WTC11 (cell line): Measurements from ENCODE around the gene PODXL. TPM values are rescaled to one million over a fixed set of nuclear protein-coding genes. Genes with fewer than 3 reads are reported as not detected.

Source experiments
- ATAC-seq: fragments of 200-7000 bp; cut with Tn5 transposase; 2 replicates; pipeline ENCODE4 v1.10.0; 2021; ENCODE audit warnings: mild to moderate bottlenecking, moderate library complexity
- CTCF ChIA-PET: fragments of 300-600 bp; sonication (Branson Sonifier 250); formaldehyde crosslinking; loops from one replicate; lab custom pipeline; 2021; ENCODE audit warnings: antibody characterized with exemption; lab: Charles Lee
- POLR2A ChIA-PET: fragments of 350-600 bp; sonication (Branson Sonifier 250); formaldehyde crosslinking; loops from one replicate; lab custom pipeline; 2021; ENCODE audit warnings: antibody characterized with exemption; lab: Charles Lee
- DNase-seq: peaks from one replicate; pipeline ENCODE4 v3.0.0; 2021; ENCODE audit warnings: low spot score
- H3K27ac Mint-ChIP-seq: 2 replicates; pipeline ENCODE4 v1.8.0; 2021; ENCODE audit warnings: mixed read lengths
- H3K27me3 Mint-ChIP-seq: 2 replicates; pipeline ENCODE4 v1.8.0; 2021; ENCODE audit warnings: low read depth, mild to moderate bottlenecking, moderate library complexity, mixed read lengths
- H3K36me3 Mint-ChIP-seq: 2 replicates; pipeline ENCODE4 v1.8.0; 2021; ENCODE audit warnings: mixed read lengths
- H3K4me1 Mint-ChIP-seq: 2 replicates; pipeline ENCODE4 v1.8.0; 2022; ENCODE audit warnings: mixed read lengths
- H3K4me3 Mint-ChIP-seq: 2 replicates; pipeline ENCODE4 v1.8.0; 2021; ENCODE audit warnings: mild to moderate bottlenecking, moderate library complexity, mixed read lengths
- H3K9me3 Mint-ChIP-seq: 2 replicates; pipeline ENCODE4 v1.8.0; 2021; ENCODE audit warnings: mixed read lengths
- ATF1 ChIP-seq: sonication (generic); formaldehyde crosslinking; IDR thresholded peaks from 2 replicates; pipeline ENCODE4 v1.8.1; 2023; ENCODE audit warnings: mild to moderate bottlenecking, moderate library complexity, missing genetic modification reagents
- ATF6 ChIP-seq: sonication (generic); formaldehyde crosslinking; IDR thresholded peaks from 2 replicates; pipeline ENCODE4 v1.8.1; 2023; ENCODE audit warnings: mild to moderate bottlenecking, missing genetic modification reagents
- CREB1 ChIP-seq: sonication (generic); formaldehyde crosslinking; IDR thresholded peaks from 2 replicates; pipeline ENCODE4 v1.8.0; 2023; ENCODE audit warnings: mild to moderate bottlenecking, missing genetic modification reagents
- CREM ChIP-seq: sonication (generic); formaldehyde crosslinking; IDR thresholded peaks from 2 replicates; pipeline ENCODE4 v1.8.1; 2022; ENCODE audit warnings: mild to moderate bottlenecking, missing genetic modification reagents, moderate library complexity
- EMX1 ChIP-seq: fragments of 250-450 bp; sonication (Bioruptor Pico); IDR thresholded peaks from 2 replicates; pipeline ENCODE4 v1.8.0; 2021; ENCODE audit warnings: mild to moderate bottlenecking
- ESRRA ChIP-seq: sonication (generic); formaldehyde crosslinking; IDR thresholded peaks from 2 replicates; pipeline ENCODE4 v1.8.1; 2022; ENCODE audit warnings: mild to moderate bottlenecking, missing genetic modification reagents, borderline replicate concordance
- FOXP4 ChIP-seq: sonication (generic); formaldehyde crosslinking; IDR thresholded peaks from 2 replicates; pipeline ENCODE4 v1.8.0; 2022; ENCODE audit warnings: mild to moderate bottlenecking, missing genetic modification reagents
- HMGA2 ChIP-seq: fragments of 250-450 bp; sonication (Bioruptor Pico); IDR thresholded peaks from 2 replicates; pipeline ENCODE4 v1.4.0; 2021; ENCODE audit warnings: mild to moderate bottlenecking, moderate library complexity
- NFATC4 ChIP-seq: fragments of 250-450 bp; sonication (Bioruptor Pico); IDR thresholded peaks from 2 replicates; pipeline ENCODE4 v1.9.0; 2021; ENCODE audit warnings: mild to moderate bottlenecking
- NFE2L1 ChIP-seq: sonication (generic); formaldehyde crosslinking; IDR thresholded peaks from 2 replicates; pipeline ENCODE4 v1.8.1; 2023; ENCODE audit warnings: missing genetic modification reagents
- NFYB ChIP-seq: sonication (generic); formaldehyde crosslinking; conservative IDR thresholded peaks from 2 replicates; pipeline ENCODE4 v1.8.0; 2022; ENCODE audit warnings: low read depth, missing genetic modification reagents
- NR2C2 ChIP-seq: sonication (generic); formaldehyde crosslinking; IDR thresholded peaks from 2 replicates; pipeline ENCODE4 v1.8.0; 2022; ENCODE audit warnings: mild to moderate bottlenecking, missing genetic modification reagents
- PREB ChIP-seq: sonication (generic); formaldehyde crosslinking; IDR thresholded peaks from 2 replicates; pipeline ENCODE4 v1.8.1; 2022; ENCODE audit warnings: mild to moderate bottlenecking, missing genetic modification reagents, moderate library complexity, borderline replicate concordance
- TCF7 ChIP-seq: sonication (generic); formaldehyde crosslinking; IDR thresholded peaks from 2 replicates; pipeline ENCODE4 v1.8.0; 2022; ENCODE audit warnings: mild to moderate bottlenecking, low read depth, missing genetic modification reagents, moderate library complexity
- TP53 ChIP-seq: sonication (generic); formaldehyde crosslinking; IDR thresholded peaks from 2 replicates; pipeline ENCODE4 v1.8.1; 2023; ENCODE audit warnings: mild to moderate bottlenecking, missing genetic modification reagents
- total RNA-seq: library from RNA; stranded (reverse); gene quantifications from 3 replicates; pipeline ENCODE4 v1.2.3, GENCODE V29; 2021
- TF ChIP-seq, protein P1 (sequence below): fragments of 250-450 bp; sonication (Bioruptor Pico); conservative IDR thresholded peaks from 2 replicates; pipeline ENCODE4 v1.9.0; 2021; ENCODE audit warnings: mild to moderate bottlenecking
- TF ChIP-seq, protein P2 (sequence below): sonication (generic); formaldehyde crosslinking; IDR thresholded peaks from 2 replicates; pipeline ENCODE4 v1.8.0; 2022; ENCODE audit warnings: mild to moderate bottlenecking, missing genetic modification reagents

The PODXL gene
- total RNA-seq, 1 experiment from 2014 or later, result 483 TPM

DNA sequence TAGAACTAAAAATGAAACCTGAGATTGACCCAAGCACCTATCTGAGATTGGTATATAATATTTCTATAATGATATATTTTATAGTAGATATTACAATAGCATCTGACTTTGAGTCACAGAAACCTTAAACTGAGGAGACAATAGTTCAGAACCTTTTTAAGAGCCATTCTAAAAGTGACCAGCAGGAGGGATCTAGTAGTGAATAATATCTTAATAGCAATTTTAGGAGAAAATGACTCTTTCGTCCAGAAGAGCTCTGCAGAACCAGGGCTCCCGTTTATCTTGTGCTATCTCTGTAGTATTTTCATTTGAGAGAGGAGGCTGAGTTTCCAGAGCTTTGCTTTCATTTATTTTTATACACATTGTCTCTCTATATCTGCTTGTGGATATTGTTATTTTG is 68.1 kb downstream of the PODXL start (continued):
- TF ChIP-seq, protein P1, sequence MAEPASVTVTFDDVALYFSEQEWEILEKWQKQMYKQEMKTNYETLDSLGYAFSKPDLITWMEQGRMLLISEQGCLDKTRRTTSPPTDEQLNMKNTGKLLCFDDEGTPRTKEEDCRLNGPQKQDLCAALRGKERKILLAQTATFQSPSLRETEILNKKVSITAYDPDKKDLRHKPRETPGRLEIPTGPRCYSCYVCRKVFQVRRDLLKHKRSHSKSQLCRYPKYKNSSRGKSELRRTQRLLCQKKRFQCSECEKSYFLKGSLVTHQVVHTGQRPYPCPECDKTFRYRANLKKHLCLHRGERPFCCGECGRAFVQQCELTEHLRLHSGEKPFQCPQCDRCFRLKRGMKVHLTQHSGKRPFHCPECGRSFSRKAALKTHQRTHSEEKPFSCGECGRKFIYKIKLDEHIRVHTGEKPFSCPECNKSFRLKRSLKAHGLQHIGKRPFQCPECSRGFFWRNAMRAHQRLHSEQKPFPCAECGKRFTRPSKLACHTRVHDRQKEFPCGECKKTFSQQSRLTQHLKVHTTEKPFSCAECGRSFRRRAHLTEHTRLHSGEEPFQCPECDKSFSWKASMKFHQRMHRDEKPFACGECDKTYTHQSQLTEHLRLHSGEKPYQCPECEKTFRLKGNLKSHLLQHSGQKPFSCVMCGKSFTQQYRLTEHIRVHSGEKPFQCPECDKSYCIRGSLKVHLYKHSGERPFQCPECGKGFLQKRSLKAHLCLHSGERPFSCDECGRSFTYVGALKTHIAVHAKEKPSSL, result no peak
- TF ChIP-seq NFE2L1 (CRISPR knock-in tag) (no peak), CREB1 (CRISPR knock-in tag) (no peak), TCF7 (no peak), NFYB (CRISPR knock-in tag) (no peak), ESRRA (no peak)
- TF ChIP-seq, protein P2, sequence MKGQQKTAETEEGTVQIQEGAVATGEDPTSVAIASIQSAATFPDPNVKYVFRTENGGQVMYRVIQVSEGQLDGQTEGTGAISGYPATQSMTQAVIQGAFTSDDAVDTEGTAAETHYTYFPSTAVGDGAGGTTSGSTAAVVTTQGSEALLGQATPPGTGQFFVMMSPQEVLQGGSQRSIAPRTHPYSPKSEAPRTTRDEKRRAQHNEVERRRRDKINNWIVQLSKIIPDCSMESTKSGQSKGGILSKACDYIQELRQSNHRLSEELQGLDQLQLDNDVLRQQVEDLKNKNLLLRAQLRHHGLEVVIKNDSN, result no peak

- ChIA-PET POLR2A (no interaction called here), CTCF (interaction anchor here (1.9 kb wide), 1 partner anchor 590 kb away, joined by 4 read pairs; no protein-coding TSS in a partner anchor)
- Mint-ChIP-seq H3K27me3 (no peaks in the 10 kb centered on the region), H3K4me3 (no peak overlapping the region), H3K4me1 (no peaks in the 10 kb centered on the region), H3K27ac (no peak overlapping the region), H3K9me3 (no peaks in the 10 kb centered on the region), H3K36me3 (no peaks in the 10 kb centered on the region)
- no peak for DNase-seq
- no peak for ATAC-seq
- TF ChIP-seq FOXP4 (CRISPR knock-in tag) (no peak), NFATC4 (no peak)
These were observed 69.2 kb downstream of the PODXL start for GRCh38 chr7:131487217-131487616.

DNA sequence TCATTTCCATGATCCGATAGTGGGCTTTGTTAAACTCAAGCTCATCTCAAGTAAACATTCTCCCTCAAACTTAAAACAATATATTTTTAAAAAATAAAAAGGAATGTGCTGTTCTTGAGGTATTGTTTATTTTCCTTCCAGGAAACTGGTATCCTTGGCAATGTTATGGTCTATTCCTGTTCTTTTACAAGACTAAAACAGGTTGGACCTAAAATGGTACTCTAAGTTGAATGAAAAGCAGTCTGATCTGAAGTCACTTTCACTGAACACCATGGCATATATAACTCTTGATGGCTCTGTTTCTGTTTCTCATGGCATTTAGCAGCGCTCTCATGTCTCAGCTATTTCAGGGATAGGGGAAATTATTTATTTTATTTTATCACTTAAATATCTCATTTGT is 70.1 kb downstream of the PODXL start:
- Mint-ChIP-seq H3K27ac (no peak overlapping the region), H3K4me3 (no peak overlapping the region), H3K9me3 (no peaks in the 10 kb centered on the region), H3K4me1 (no peaks in the 10 kb centered on the region), H3K27me3 (no peaks in the 10 kb centered on the region), H3K36me3 (no peaks in the 10 kb centered on the region)
- ChIA-PET POLR2A (no interaction called here), CTCF (interaction anchor here (0.7 to 1.9 kb wide), 3 partner anchors 27 to 589 kb away, joined by 3 to 4 read pairs (median 3); no protein-coding TSS in a partner anchor)
- ATAC-seq (no peak), DNase-seq (no peak)
- TF ChIP-seq TP53 (CRISPR knock-in tag), result no peak
- no peak for TF ChIP-seq CREM (CRISPR knock-in tag)
- no peak for TF ChIP-seq NR2C2 (CRISPR knock-in tag)
- no peak for TF ChIP-seq PREB (CRISPR knock-in tag)
- TF ChIP-seq EMX1 (CRISPR knock-in tag), result no peak
- no peak for TF ChIP-seq HMGA2

DNA sequence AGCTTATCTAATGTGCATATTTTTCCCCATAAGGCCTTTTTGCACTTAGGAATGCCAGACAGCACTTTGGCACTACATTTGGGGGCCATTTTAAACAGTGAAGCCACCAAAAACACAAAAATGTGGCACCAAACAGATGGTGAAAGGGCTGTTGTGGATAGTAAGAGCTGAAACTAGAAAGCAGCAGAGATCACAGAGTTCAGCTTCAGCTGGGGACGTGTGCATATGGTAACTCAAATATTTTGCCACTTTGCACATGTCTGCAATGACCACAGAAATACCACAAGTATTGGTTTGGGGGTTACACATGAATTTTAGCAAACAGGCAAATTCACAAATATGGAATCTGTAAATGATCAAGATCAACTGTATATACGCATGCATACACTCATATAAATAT is 72.8 kb downstream of the PODXL start:
- CTCF ChIA-PET, result interaction anchor here (1.4 kb wide), 1 partner anchor 587 kb away, joined by 5 read pairs; no protein-coding TSS in a partner anchor
- H3K36me3 Mint-ChIP-seq, result peaks cover 4% of the 10 kb centered on the region; the same call in 1 of the 2 replicates
- no peak overlapping the region for H3K27ac Mint-ChIP-seq
- POLR2A ChIA-PET, result no interaction called here
- peaks cover 5% of the 10 kb centered on the region for H3K4me1 Mint-ChIP-seq
- TF ChIP-seq ATF1 (no peak), ATF6 (CRISPR knock-in tag) (no peak)
- ATAC-seq (no peak), DNase-seq (no peak)
- H3K27me3 Mint-ChIP-seq, result no peaks in the 10 kb centered on the region
- H3K4me3 Mint-ChIP-seq, result no peak overlapping the region
- H3K9me3 Mint-ChIP-seq, result no peaks in the 10 kb centered on the region
